ENCODE data around the gene PERCC1.

PERCC1 gene

DNA sequence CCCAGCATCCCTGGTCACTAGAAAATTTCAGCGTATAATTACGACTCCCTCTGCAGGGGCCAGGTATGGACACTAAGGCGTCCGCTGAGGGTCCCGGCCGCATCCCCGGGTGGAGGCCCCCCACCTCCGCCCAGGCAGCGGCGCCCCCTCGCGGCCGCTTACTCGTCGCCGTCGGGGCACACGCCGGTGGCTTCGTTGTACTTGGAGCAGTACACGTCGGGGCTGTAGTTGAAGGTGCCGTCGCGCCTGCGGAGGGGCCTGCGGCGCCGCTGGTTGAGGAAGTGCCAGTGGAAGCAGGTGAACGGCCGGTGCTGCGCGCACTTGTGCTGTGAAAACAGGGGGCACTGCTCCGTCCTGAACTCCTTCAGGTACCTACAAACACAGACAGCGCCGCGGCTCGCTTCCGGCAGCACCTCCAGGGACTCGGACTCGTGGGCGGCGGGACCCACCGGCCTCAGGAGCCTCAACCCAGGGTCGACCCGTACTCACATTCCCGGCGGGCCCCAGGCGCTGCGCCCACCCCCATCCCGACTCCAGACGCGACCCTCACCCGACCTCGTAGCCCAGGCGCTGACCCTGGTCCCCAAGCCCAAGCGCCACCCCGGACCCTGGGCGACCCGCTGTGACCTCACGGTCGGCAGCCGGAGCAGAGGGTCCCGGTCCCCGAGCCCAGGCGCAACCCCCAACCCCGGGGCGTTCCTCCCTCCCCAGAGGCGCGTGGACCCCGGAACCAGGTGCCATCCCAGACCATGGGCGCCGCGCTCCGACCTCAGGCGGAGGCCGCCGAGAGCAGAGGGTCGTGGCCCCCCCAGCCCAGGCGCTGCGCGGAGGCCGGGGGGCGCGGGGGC lies 17.0 kb upstream of the PERCC1 start:
- peak in 1 of 2 experiments; percentile 42 for DNase-seq

DNA sequence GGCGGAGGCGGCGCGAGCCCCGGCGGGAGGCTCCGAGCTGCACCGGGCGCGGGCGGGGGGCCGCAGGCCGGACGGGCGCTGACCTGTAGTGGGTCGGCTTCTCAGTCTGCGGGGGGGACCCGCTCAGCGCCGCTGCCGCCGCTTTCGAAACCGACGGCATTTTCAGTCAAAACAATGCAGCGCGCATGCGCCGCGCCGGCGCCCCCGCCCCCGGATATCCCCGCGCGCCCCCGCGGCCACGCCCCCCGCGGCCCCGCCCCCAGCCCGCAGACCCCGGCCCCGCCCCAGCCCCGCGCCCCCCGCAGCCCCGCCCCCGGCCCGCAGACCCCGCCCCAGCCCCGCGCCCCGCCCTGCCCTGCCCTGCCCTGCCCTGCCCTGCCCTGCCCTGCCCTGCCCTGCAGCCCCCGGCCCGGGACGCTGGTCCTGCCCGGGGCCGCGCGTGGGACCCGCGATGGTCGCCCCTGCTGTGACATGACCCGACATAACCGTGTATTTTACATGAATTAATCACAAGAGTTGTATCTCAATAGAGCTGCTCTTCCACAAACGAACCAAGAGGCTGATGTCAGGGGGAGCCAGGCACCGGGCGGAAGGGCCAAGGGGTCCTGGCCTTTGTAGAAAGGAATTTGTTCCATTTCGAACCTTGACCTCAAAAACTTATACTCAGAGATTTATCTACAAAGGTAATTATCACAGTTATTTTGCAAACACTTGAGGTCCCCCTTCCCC lies 16.2 kb upstream of the PERCC1 start, which contains the start of gene UNKL:
TSS of gene UNKL (minus strand) at position 173 of the 729 bp plus-strand sequence. CDS start at position 160, 13 bp downstream.
- DNase-seq, result peak in 1 of 2 experiments; percentile 2

DNA sequence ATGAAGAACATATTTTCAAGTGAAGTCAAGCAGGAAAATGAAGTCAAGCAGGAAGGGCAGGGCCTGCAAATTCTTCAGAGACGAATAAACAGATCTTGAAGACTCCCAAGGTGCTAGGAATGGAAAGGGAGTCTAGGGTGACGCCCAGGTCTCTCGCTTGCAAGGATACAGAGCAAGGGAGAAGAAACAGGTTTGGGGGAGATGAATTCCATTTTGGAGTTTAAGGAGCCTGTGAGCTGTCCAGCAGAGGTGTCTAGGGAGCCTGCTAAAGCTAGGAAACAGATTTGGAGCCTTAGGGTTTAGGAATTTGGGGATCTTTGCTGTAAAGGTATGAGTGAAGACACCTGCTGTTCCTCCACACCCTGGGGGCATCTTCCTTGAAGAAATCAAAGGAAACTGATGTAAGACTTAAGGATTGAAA lies 14.3 kb upstream of the PERCC1 start:
- DNase-seq, result peak in 1 of 2 experiments; percentile 11

- no peak for DNase-seq
Measured at GRCh38 chr16:1420111-1420539, 10.8 kb upstream of the PERCC1 start.

- DNase-seq, result no peak
Measured at GRCh38 chr16:1422076-1422475, 8.8 kb upstream of the PERCC1 start.

- DNase-seq, result no peak
Measured at GRCh38 chr16:1424028-1424427, 6.8 kb upstream of the PERCC1 start.

- DNase-seq, result no peak
Measured at GRCh38 chr16:1425616-1426370, 5.1 kb upstream of the PERCC1 start.

DNA sequence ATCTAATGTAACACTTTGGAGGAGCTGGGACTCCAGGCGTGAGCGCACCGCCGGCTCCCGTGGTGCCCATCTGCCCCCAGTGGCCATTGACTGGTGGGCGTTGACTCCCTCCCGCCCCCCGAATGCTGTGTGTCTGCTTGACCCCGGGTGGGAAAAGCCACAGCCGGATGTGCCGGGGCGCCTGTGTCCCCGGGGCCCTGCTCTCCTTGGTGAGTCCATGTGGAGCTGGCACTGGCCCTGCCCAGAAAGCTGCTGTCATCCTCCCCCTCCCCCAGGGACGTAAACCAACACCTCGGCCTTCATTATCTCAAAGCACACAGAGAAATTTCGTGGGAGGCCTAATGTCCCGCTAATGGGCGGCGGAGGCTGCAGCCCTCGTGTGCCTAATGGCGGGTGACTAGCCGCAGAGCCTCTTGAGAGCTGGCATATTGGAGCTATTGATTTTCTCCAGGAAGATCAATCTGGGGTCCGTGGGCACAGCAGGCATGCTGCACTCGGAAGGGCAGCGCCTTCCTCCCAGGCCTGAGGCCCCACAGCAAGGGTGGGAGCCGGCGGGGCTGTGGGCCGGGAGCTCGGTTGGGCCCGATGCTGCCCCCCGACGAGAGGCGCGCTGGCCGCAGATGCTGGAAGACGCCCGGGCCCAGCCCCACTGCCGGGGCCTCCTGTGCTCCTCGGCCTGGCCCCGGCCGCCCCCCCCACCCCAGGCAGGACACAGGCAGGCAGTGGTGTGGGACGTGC lies 4.0 kb upstream of the PERCC1 start:
- DNase-seq, result no peak

DNA sequence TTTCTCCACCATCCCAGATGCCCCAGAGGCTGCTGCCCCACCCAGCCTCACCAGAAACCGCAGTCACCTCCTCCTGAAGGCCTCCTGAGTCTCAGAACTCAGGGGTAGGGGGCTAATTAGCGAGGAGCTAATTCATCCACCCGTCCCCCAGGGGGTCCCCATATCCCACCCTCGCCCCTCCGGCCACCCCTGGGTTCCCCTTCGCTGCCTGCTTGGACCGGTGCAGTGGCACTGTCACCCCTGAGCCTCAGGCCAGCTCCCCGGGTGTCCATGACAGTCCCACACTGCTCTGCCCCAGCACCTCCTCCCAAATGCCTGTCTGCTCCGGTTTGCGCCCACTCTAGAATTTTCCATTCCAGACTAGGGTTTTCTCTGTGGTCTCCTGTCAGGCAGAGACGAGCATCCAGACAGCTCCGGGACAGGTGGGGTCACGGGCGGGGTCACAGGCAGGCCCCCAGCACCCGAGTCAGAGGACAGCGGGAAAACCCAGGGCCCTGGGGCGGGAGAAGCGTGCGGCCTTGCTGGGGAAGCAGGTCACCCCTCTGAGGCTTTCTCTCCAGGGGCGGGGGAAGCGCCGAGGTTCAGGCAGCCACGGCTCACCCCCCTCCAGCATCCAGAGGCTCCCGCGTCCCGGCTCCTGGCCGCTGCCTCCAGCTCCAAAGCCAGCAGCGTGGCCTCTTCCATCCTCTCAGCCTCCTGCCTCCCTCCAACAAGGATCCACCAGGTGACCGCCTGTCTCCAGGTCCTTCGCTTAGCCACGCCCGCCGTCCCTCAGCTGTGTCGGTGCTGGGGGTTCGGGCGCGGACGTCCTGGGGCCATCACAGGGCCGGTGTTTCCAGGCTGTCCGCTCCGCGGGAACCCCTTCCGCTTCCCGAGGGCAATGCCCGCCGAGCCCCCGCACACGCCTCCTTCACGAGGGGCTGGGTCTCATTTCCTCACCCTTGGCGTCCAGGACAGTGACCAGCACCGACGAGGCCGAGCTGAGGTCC lies 3.1 kb upstream of the PERCC1 start:
- no peak for DNase-seq

- no peak for DNase-seq
Measured at GRCh38 chr16:1428511-1428910, 2.4 kb upstream of the PERCC1 start.

- no peak for DNase-seq
Measured at GRCh38 chr16:1429012-1429411, 1.9 kb upstream of the PERCC1 start.

DNA sequence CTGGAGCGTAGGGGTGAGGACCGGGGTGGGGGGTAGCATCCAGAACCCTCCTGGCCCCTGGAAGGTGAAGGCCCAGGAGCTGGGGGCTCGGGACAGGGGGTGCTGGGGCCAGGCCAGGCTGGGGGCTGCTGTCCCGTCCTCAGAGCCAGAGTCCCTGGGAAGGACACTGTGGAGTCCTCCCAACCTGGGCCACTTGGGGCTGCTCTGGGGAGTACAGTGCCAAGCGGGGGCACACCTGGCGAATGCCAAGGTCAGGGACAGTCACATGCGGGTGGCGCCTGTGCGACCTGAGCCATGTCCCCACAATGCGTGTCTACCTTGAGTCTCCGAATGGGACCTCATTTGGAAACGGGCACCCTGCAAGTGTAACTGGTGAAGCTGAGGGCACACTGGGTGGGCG lies 1.2 kb upstream of the PERCC1 start:
- DNase-seq, result no peak

DNA sequence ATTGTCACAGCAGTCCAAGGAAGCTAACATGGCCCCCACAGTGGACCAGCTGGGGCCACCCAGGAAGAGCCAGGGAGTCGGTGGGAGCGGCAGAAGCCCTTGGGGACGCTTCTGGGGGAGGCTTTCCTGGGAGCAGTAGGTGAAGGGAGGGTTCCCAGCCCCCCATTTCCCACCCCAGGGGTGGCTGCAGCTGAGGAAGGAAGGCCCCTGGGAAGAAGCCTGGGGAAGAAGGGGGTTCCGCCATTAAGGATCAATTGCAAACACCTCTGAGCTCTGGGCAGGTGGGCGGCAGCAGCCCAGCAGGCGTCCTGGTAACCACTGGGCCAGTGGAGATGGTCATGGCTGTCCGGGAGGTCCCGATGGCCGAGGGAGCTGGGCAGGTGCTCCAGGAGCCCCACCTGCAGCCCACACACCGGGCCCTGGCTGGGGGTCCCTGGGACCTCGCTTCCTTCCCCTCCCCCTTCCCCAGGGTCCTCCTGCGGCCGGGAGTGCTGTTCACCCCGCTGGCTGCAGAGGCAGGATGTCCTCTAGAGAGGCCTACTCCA lies 592 bp upstream of the PERCC1 start:
- no peak for DNase-seq

GRCh38 chr16:1431497-1432270 lies 806 bp downstream of the PERCC1 start:
- DNase-seq, result no peak

DNA sequence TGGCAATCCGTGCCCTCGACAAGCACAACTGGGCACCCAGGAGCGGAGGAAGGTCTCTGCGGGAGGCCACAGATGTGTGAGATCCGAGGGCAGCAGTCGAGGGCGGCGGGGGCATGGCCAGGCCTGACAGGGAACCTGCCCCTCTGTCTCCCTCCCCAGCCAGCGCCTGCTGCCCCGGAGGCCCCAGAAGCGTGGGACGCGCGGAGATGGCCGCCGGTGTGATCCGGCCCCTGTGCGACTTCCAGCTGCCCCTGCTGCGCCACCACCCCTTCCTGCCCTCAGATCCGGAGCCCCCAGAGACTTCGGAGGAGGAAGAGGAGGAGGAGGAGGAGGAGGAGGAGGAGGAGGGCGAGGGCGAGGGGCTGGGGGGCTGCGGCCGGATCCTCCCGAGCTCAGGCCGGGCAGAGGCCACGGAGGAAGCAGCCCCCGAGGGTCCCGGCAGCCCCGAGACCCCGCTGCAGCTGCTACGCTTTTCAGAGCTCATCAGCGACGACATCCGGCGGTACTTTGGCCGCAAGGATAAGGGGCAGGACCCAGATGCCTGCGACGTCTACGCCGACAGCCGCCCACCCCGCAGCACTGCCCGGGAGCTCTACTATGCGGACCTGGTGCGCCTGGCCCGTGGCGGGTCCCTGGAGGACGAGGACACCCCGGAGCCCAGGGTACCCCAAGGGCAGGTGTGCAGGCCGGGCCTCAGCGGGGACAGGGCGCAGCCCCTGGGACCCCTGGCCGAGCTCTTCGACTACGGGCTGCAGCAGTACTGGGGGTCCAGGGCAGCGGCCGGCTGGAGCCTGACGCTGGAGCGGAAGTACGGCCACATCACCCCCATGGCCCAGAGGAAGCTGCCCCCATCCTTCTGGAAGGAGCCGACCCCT lies 1.7 kb downstream of the PERCC1 start:
- DNase-seq, result no peak

DNA sequence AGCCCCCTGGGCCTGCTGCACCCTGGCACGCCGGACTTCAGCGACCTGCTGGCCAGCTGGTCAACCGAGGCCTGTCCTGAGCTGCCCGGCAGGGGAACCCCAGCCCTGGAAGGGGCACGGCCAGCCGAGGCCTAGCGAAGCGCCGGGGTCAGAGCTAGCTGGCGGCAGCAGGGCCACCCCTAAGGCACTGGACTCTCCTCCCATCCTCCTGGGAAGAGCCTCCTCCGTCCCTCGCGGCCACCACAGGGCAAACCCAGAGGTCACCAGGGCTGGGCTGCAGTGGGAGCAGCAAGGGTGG lies 2.3 kb downstream of the PERCC1 start:
- DNase-seq, result no peak

- no peak for DNase-seq
Measured at GRCh38 chr16:1433756-1434155, 2.9 kb downstream of the PERCC1 start.

GRCh38 chr16:1434644-1435592 lies 4.0 kb downstream of the PERCC1 start:
- DNase-seq, result no peak

Measured in SW 1271 (cell line).